Caco-2 (cell line): ENCODE data around the gene MAML2. TPM values are rescaled to one million over a fixed set of nuclear protein-coding genes. Genes with fewer than 3 reads are reported as not detected.

Experiments
- BruUV-seq: library from RNA; stranded (reverse); fragments of 400-500 nt; replicated peaks from 2 replicates; lab custom pipeline; 2021; lab: Mats Ljungman, UMichigan
- CTCF ChIA-PET: fragments of 300-600 bp; sonication (Branson Sonifier 250); formaldehyde crosslinking; loops from one replicate; lab custom pipeline; 2022; ENCODE audit warnings: antibody characterized with exemption; lab: Charles Lee
- POLR2A ChIA-PET: fragments of 300-600 bp; sonication (Branson Sonifier 250); formaldehyde crosslinking; loops from one replicate; lab custom pipeline; 2022; ENCODE audit warnings: antibody characterized with exemption; lab: Charles Lee
- DNase-seq, 2 experiments: peaks; one replicate each; pipeline versions ENCODE4 v3.0.0 to v3.0.0-alpha.2; 2020 to 2022
- H3K27me3 ChIP-seq: replicated peaks from 2 replicates; pipeline ENCODE4 v1.6.0; 2011; ENCODE audit warnings: low read length; ENCODE audit not compliant: control insufficient read depth, insufficient read depth
- H3K36me3 ChIP-seq: 2 replicates; pipeline ENCODE4 v1.5.1; 2011; ENCODE audit warnings: low read length; ENCODE audit not compliant: control insufficient read depth, insufficient read depth
- H3K4me1 ChIP-seq: fragments of 250-450 bp; sonication (Bioruptor Pico); 2 replicates; pipeline ENCODE4 v1.5.1; 2020; ENCODE audit warnings: mild to moderate bottlenecking
- H3K4me3 ChIP-seq: 2 replicates; pipeline ENCODE4 v1.5.1; 2011; ENCODE audit warnings: low read depth, mild to moderate bottlenecking, control low read depth, low read length
- H3K9me3 ChIP-seq: fragments of 250-450 bp; sonication (Bioruptor Pico); 2 replicates; pipeline ENCODE4 v1.5.1; 2020; ENCODE audit warnings: mild to moderate bottlenecking, moderate library complexity
- H3K27ac Mint-ChIP-seq: one replicate; pipeline ENCODE4 v1.8.0; 2022; ENCODE audit warnings: mixed read lengths; ENCODE audit not compliant: unreplicated experiment
- H3K27me3 Mint-ChIP-seq: one replicate; pipeline ENCODE4 v1.8.0; 2022; ENCODE audit warnings: mixed read lengths; ENCODE audit not compliant: insufficient read depth, unreplicated experiment
- H3K36me3 Mint-ChIP-seq: one replicate; pipeline ENCODE4 v1.8.0; 2022; ENCODE audit warnings: mild to moderate bottlenecking, mixed read lengths; ENCODE audit not compliant: insufficient read depth, unreplicated experiment
- H3K4me1 Mint-ChIP-seq: one replicate; pipeline ENCODE4 v1.8.0; 2022; ENCODE audit warnings: low read depth, mixed read lengths; ENCODE audit not compliant: unreplicated experiment
- H3K4me3 Mint-ChIP-seq: one replicate; pipeline ENCODE4 v1.8.0; 2022; ENCODE audit warnings: mild to moderate bottlenecking, moderate library complexity, mixed read lengths; ENCODE audit not compliant: unreplicated experiment
- H3K9me3 Mint-ChIP-seq: one replicate; pipeline ENCODE4 v1.8.0; 2022; ENCODE audit warnings: mixed read lengths; ENCODE audit not compliant: unreplicated experiment
- intact Hi-C: fragments of 100-400 bp; cut with micrococcal nuclease; formaldehyde crosslinking; loops from one replicate; pipeline ENCODE4 v1.10.0; 2022; ENCODE audit not compliant: unreplicated experiment
- total RNA-seq: library from RNA; stranded (reverse); gene quantifications from 2 replicates; pipeline ENCODE4 v1.2.3, GENCODE V29; 2022
- TF ChIP-seq, protein P1 (sequence below), 2 experiments: fragments of 200-600 bp in 1 of 2; IDR thresholded peaks; 1 replicate in 1 of 2; 2 replicates in 1 of 2; pipeline versions ENCODE4 v1.5.1 to v1.8.0; 2011 to 2022; ENCODE audit warnings: antibody characterized with exemption in 1 of 2, control low read depth in 1 of 2, inconsistent platforms in 1 of 2, low read depth in 1 of 2, low read length in 1 of 2, mild to moderate bottlenecking in 1 of 2, moderate library complexity in 1 of 2; ENCODE audit not compliant: insufficient read depth in 1 of 2, severe bottlenecking in 1 of 2, unreplicated experiment in 1 of 2

MAML2 gene
- total RNA-seq, 1 experiment from 2014 or later = 11.5 TPM

DNA sequence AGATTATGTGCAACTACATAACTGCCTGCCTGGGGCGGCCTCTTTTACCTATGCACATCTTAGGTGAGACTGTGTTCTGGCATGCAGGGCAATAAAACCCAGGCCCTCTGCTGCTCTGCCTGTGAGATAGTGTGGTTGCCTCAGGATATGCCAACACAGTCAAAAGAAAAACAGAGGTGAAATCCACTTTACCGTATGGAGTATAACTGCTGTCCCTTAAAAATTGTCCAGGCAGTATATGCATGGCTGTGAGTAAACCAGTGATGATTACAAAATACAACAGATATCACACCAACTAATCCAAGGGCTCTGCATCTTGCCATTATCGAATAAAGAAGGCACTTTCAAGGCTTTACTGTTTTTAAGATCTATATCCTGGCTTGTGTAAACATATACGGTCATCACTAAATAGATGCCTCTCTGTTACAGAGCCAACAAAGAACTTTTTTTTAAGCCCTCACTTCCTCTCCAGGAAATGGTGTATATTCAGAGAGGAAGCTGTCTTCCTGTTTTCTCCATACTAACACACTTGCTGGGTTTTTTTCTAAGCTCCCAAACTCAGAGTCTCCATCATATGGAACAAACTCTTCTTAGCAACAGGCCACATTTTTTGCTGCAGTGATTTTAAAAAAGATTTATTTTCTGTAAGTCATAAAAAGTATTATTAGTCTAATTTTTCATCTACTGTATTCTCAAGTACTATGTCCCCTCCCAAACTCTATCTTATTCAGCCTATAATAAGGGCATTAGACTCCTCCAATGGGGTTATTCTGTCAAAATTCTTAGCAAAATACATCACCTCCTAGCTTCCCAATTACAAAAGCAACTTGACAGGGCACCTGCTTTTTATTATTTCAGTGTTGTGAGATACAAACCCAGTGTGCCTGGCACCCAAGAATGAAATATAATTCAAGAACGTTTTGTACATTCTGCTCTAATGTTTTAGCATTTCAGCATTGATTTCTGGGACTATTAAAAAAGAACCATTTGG, 135.2 kb downstream of the MAML2 start:
- no peaks in the 10 kb centered on the region for H3K36me3 ChIP-seq
- BruUV-seq = no TSS peak
- no peaks in the 10 kb centered on the region for H3K27me3 Mint-ChIP-seq
- H3K27me3 ChIP-seq = no peaks in the 10 kb centered on the region
- no peaks in the 10 kb centered on the region for H3K36me3 Mint-ChIP-seq
- peaks cover 34% of the 10 kb centered on the region for H3K4me1 ChIP-seq
- no peak overlapping the region for H3K4me3 ChIP-seq
- TF ChIP-seq, protein P1, sequence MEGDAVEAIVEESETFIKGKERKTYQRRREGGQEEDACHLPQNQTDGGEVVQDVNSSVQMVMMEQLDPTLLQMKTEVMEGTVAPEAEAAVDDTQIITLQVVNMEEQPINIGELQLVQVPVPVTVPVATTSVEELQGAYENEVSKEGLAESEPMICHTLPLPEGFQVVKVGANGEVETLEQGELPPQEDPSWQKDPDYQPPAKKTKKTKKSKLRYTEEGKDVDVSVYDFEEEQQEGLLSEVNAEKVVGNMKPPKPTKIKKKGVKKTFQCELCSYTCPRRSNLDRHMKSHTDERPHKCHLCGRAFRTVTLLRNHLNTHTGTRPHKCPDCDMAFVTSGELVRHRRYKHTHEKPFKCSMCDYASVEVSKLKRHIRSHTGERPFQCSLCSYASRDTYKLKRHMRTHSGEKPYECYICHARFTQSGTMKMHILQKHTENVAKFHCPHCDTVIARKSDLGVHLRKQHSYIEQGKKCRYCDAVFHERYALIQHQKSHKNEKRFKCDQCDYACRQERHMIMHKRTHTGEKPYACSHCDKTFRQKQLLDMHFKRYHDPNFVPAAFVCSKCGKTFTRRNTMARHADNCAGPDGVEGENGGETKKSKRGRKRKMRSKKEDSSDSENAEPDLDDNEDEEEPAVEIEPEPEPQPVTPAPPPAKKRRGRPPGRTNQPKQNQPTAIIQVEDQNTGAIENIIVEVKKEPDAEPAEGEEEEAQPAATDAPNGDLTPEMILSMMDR (IDR thresholded peaks at IDR 0.05; ENCODE audit: insufficient read depth in 1 of 2, low read depth in 1 of 2, low read length in 1 of 2, severe bottlenecking in 1 of 2, unreplicated experiment in 1 of 2) = no peak
- no peaks in the 10 kb centered on the region for H3K9me3 Mint-ChIP-seq
- peak; percentile 75 to 87 for DNase-seq
- POLR2A ChIA-PET = no interaction called here
- intact Hi-C loops = loop anchor here (1.0 kb wide), 1 partner anchor 111 kb away; no protein-coding TSS in a partner anchor
- H3K9me3 ChIP-seq = no peaks in the 10 kb centered on the region
- peaks cover 35% of the 10 kb centered on the region for H3K4me1 Mint-ChIP-seq
- H3K27ac Mint-ChIP-seq = peak overlapping the region; percentile 37
- CTCF ChIA-PET = interaction anchor here (0.8 to 1.0 kb wide), 2 partner anchors 135 to 359 kb away, joined by 3 to 6 read pairs; partner anchors contain the start of gene MAML2
- H3K4me3 Mint-ChIP-seq = no peak overlapping the region

- H3K27ac Mint-ChIP-seq = no peak overlapping the region
- Histone ChIP-seq H3K36me3 (no peaks in the 10 kb centered on the region), H3K4me3 (no peak overlapping the region), H3K27me3 (no peaks in the 10 kb centered on the region), H3K9me3 (no peaks in the 10 kb centered on the region), H3K4me1 (peaks cover 26% of the 10 kb centered on the region)
- ChIA-PET CTCF (no interaction called here), POLR2A (no interaction called here)
- TF ChIP-seq, protein P1 (IDR thresholded peaks at IDR 0.05; ENCODE audit: insufficient read depth in 1 of 2, low read depth in 1 of 2, low read length in 1 of 2, severe bottlenecking in 1 of 2, unreplicated experiment in 1 of 2) = no peak
- peaks cover 27% of the 10 kb centered on the region for H3K4me1 Mint-ChIP-seq
- no peaks in the 10 kb centered on the region for H3K36me3 Mint-ChIP-seq
- H3K9me3 Mint-ChIP-seq = no peaks in the 10 kb centered on the region
- no peak for DNase-seq
- no TSS peak for BruUV-seq
- intact Hi-C loops = loop anchor here (1.0 kb wide), 1 partner anchor 111 kb away; no protein-coding TSS in a partner anchor
- H3K4me3 Mint-ChIP-seq = no peak overlapping the region
- H3K27me3 Mint-ChIP-seq = no peaks in the 10 kb centered on the region
These were observed 136.0 kb downstream of the MAML2 start for GRCh38 chr11:96206955-96207354.

- TF ChIP-seq, protein P1 (IDR thresholded peaks at IDR 0.05; ENCODE audit: insufficient read depth in 1 of 2, low read depth in 1 of 2, low read length in 1 of 2, severe bottlenecking in 1 of 2, unreplicated experiment in 1 of 2) = no peak
- DNase-seq = no peak
- Mint-ChIP-seq H3K27me3 (no peaks in the 10 kb centered on the region), H3K9me3 (no peaks in the 10 kb centered on the region), H3K4me1 (peaks cover 30% of the 10 kb centered on the region), H3K36me3 (no peaks in the 10 kb centered on the region), H3K4me3 (no peak overlapping the region), H3K27ac (no peak overlapping the region)
- Histone ChIP-seq H3K4me1 (peaks cover 30% of the 10 kb centered on the region), H3K27me3 (no peaks in the 10 kb centered on the region), H3K4me3 (no peak overlapping the region), H3K9me3 (no peaks in the 10 kb centered on the region), H3K36me3 (no peaks in the 10 kb centered on the region)
- CTCF ChIA-PET = no interaction called here
- intact Hi-C loops = no loop called here
- POLR2A ChIA-PET = no interaction called here
- no TSS peak for BruUV-seq
These were observed 137.6 kb downstream of the MAML2 start for GRCh38 chr11:96205460-96205809.
